Transverse colon (tissue), 3 donors: ENCODE results near the gene MYADML2.

Experiments
- CTCF ChIP-seq, 5 experiments: fragments of 200-600 bp in 3 of 5; fragments of 450-650 bp in 2 of 5; sonication (generic) in 3 of 5; IDR thresholded peaks; 1 replicate in 2 of 5; 2 replicates in 3 of 5; pipeline ENCODE4 v1.5.1; 2016 to 2017; ENCODE audit warnings: antibody characterized with exemption in 5 of 5, inconsistent platforms in 3 of 5, mild to moderate bottlenecking in 2 of 5, moderate library complexity in 1 of 5
- EP300 ChIP-seq: sonication (generic); formaldehyde crosslinking; IDR thresholded peaks from one replicate; pipeline ENCODE4 v1.6.1; 2017; ENCODE audit warnings: antibody characterized with exemption, low read depth
- POLR2A ChIP-seq: fragments of 450-650 bp; IDR thresholded peaks from one replicate; pipeline ENCODE4 v1.6.1; 2016; ENCODE audit warnings: antibody characterized with exemption, mild to moderate bottlenecking, moderate library complexity

GRCh38 chr17:81968850-81969812, 22.1 kb upstream of the MYADML2 start:
- TF ChIP-seq CTCF (IDR thresholded peaks at IDR 0.05) (no peak), POLR2A (no peak), EP300 (no peak)
